ENCODE results near the gene ANKRD33B. TPM values are rescaled to one million over a fixed set of nuclear protein-coding genes. Genes with fewer than 3 reads are reported as not detected.
A peak's percentile ranks its signal among the peaks of the same experiment; 100 is the strongest.

The ANKRD33B gene
- total and polyA plus RNA-seq, 9 of the 15 experiments (the other 6 are each of a cell fraction or from before 2014, with no cell fraction given), result 0.10 to 1.7 (median 0.40) TPM

- H3K27me3 ChIP-seq (ENCODE audit: control insufficient read depth in 2 of 2, insufficient read depth in 2 of 2, low read length in 2 of 2), result no peaks in the 10 kb centered on the region
- peaks cover 3 to 9% of the 10 kb centered on the region in 2 experiments; a peak in 4 of 5 replicates for H3K4me1 ChIP-seq (replicated peaks in 1 of 2; ENCODE audit: control insufficient read depth in 2 of 2, insufficient read depth in 2 of 2, low read length in 2 of 2)
- H3K9me1 ChIP-seq (ENCODE audit: control insufficient read depth, insufficient read depth, low read length), result peaks cover 6% of the 10 kb centered on the region
- FAIRE-seq (no peak), DNase-seq (ENCODE audit: extremely low read depth in 1 of 4, low spot score in 3 of 4) (peak in 1 of 4 experiments; percentile 40), ATAC-seq (no peak)
- no peak for TF ChIP-seq RCOR1 (IDR thresholded peaks at IDR 0.05; ENCODE audit: borderline replicate concordance in 1 of 2, low read depth in 2 of 2, low read length in 2 of 2)
- TF ChIP-seq HDGF (IDR thresholded peaks at IDR 0.05), result no peak
- no peak for TF ChIP-seq POLR2G (IDR thresholded peaks at IDR 0.05; ENCODE audit: low read depth, low read length)
- TF ChIP-seq TBL1XR1 (IDR thresholded peaks at IDR 0.05; ENCODE audit: low read length in 2 of 2), result no peak
- no peak for TF ChIP-seq ETV1 (tag; conservative IDR thresholded peaks at IDR 0.05; ENCODE audit: low read depth)
- TF ChIP-seq ZNF507 (tag; conservative IDR thresholded peaks at IDR 0.05), result no peak
- TF ChIP-seq COPS2 (conservative IDR thresholded peaks at IDR 0.05), result no peak
- TF ChIP-seq DNMT1 (IDR thresholded peaks at IDR 0.05), result no peak
- TF ChIP-seq TCF15 (CRISPR knock-in tag; IDR thresholded peaks at IDR 0.05), result no peak
- no peak for TF ChIP-seq USF1 (CRISPR knock-in tag; IDR thresholded peaks at IDR 0.05)
- TF ChIP-seq ZNF124 (CRISPR knock-in tag; IDR thresholded peaks at IDR 0.05), result no peak
- no peak overlapping the region for H3K4me3 ChIP-seq
- ChIA-PET POLR2A (interaction anchor here (0.6 to 0.7 kb wide), 2 partner anchors 10 to 200 kb away, joined by 3 to 4 read pairs; no protein-coding TSS in a partner anchor), CTCF (ENCODE audit: low intra/inter-chr PET ratio) (no interaction called here)
- intact Hi-C loops (cut with micrococcal nuclease) (no loop called here), in situ Hi-C loops (cut with MboI) (no loop called here)
- no peak overlapping the region for H3K27ac ChIP-seq (ENCODE audit: extremely low read depth, low read depth, low read length)
- H3K36me3 ChIP-seq (ENCODE audit: control insufficient read depth, insufficient read depth, low read length), result peaks cover 65% of the 10 kb centered on the region; the same call in 2 of the 3 replicates
- H3K9me3 ChIP-seq (replicated peaks; ENCODE audit: control insufficient read depth, insufficient read depth, low read depth, low read length), result no peaks in the 10 kb centered on the region
- 86% methylated on average over 11 of the region's 11 CpGs for WGBS (ENCODE audit: insufficient coverage, low coverage, missing lambda C conversion rate)
- H3K79me2 ChIP-seq (ENCODE audit: control insufficient read depth, insufficient read depth, low read length), result 0 out of 3 replicates have a peak, but pooled peaks cover 1% of the 10 kb centered on the region
- H3K9ac ChIP-seq (ENCODE audit: insufficient read depth in 1 of 2, low read depth in 2 of 2, low read length in 2 of 2), result no peak overlapping the region
- H3K4me2 ChIP-seq (ENCODE audit: insufficient read depth, low read length), result no peak overlapping the region
- H4K20me1 ChIP-seq (replicated peaks; ENCODE audit: control insufficient read depth, insufficient read depth, low read length), result peaks cover 13% of the 10 kb centered on the region
- BruUV-seq (replicated peaks), result no TSS peak
- H2AFZ ChIP-seq (ENCODE audit: low read depth, low read length), result no peak overlapping the region
These were observed 120.6 kb downstream of the ANKRD33B start for GRCh38 chr5:10684303-10685086.

All from K562 (cell line).